B cell (primary cell): ENCODE data around the gene BARHL1. TPM values are rescaled to one million over a fixed set of nuclear protein-coding genes. Genes with fewer than 3 reads are reported as not detected.

ENCODE experiments used
- ATAC-seq: fragments of 200-7000 bp; cut with Tn5 transposase; one replicate; pipeline ENCODE4 v1.10.0; 2021; ENCODE audit warnings: low read depth, mild to moderate bottlenecking, moderate number of reproducible peaks, moderate library complexity
- CTCF ChIA-PET: fragments of 350-600 bp; sonication (Branson Sonifier 250); formaldehyde crosslinking; loops from one replicate; lab custom pipeline; 2021; ENCODE audit warnings: antibody characterized with exemption, inconsistent platforms; lab: Charles Lee
- POLR2A ChIA-PET: fragments of 350-600 bp; sonication (Branson Sonifier 250); formaldehyde crosslinking; loops from one replicate; lab custom pipeline; 2021; ENCODE audit warnings: antibody characterized with exemption; lab: Charles Lee
- DNase-seq: peaks from one replicate; pipeline ENCODE4 v3.0.0; 2013
- H2AFZ ChIP-seq: 2 replicates; pipeline ENCODE4 v1.6.1; 2012; ENCODE audit warnings: mild to moderate bottlenecking, low read depth, low read length; ENCODE audit not compliant: insufficient read depth, poor library complexity, severe bottlenecking
- H3K27ac ChIP-seq, 2 donors: 1 replicate in 1 of 2; 2 replicates in 1 of 2; pipeline ENCODE4 v1.5.1; 2012 to 2013; ENCODE audit warnings: low read length in 2 of 2, mild to moderate bottlenecking in 2 of 2, moderate library complexity in 1 of 2
- H3K27me3 ChIP-seq, 4 experiments: fragments of 200-600 bp in 1 of 4; sonication (generic) in 1 of 4; replicated peaks in 1 of 4; 1 replicate in 2 of 4; 2 replicates in 2 of 4; pipeline versions ENCODE4 v1.6.1 to v1.7.0; 2013 to 2016; ENCODE audit warnings: low read length in 3 of 4, mild to moderate bottlenecking in 2 of 4, mixed read lengths in 1 of 4, moderate library complexity in 1 of 4; ENCODE audit not compliant: insufficient read depth in 4 of 4, control insufficient read depth in 3 of 4; ENCODE audit errors: control extremely low read depth in 1 of 4
- H3K36me3 ChIP-seq, 2 experiments: replicated peaks in 1 of 2; 1 replicate in 1 of 2; 2 replicates in 1 of 2; pipeline versions ENCODE4 v1.6.1 to v1.7.1; 2013; ENCODE audit warnings: low read length in 1 of 2; ENCODE audit not compliant: insufficient read depth in 2 of 2, control insufficient read depth in 1 of 2; ENCODE audit errors: control extremely low read depth in 1 of 2, extremely low read depth in 1 of 2
- H3K4me1 ChIP-seq, 2 donors: fragments of 200-600 bp in 1 of 2; sonication (generic) in 1 of 2; 1 replicate in 1 of 2; 2 replicates in 1 of 2; pipeline versions ENCODE4 v1.5.1 to v1.6.1; 2013 to 2017; ENCODE audit warnings: low read length in 2 of 2; ENCODE audit not compliant: control insufficient read depth in 2 of 2, insufficient read depth in 2 of 2
- H3K4me2 ChIP-seq: replicated peaks from 2 replicates; pipeline ENCODE3; 2012; ENCODE audit warnings: mild to moderate bottlenecking, low read depth, low read length; ENCODE audit not compliant: poor library complexity, severe bottlenecking
- H3K4me3 ChIP-seq, 5 experiments: fragments of 200-600 bp in 1 of 5; sonication (generic) in 1 of 5; 1 replicate in 3 of 5; 2 replicates in 2 of 5; pipeline versions ENCODE4 v1.5.1 to v1.7.0; 2011 to 2016; ENCODE audit warnings: low read length in 4 of 5, mild to moderate bottlenecking in 4 of 5, low read depth in 2 of 5, control low read depth in 1 of 5, moderate library complexity in 1 of 5; ENCODE audit not compliant: insufficient read depth in 1 of 5; ENCODE audit errors: control extremely low read depth in 1 of 5, extremely low read depth in 1 of 5
- H3K79me2 ChIP-seq: fragments of 200-600 bp; sonication (generic); one replicate; pipeline ENCODE4 v1.6.0; 2016; ENCODE audit warnings: low read length; ENCODE audit not compliant: control insufficient read depth, insufficient read depth
- H3K9ac ChIP-seq: fragments of 200-600 bp; sonication (generic); 2 replicates; pipeline ENCODE4 v1.6.1; 2017; ENCODE audit warnings: mild to moderate bottlenecking, low read length, moderate library complexity
- H3K9me3 ChIP-seq, 3 donors: one replicate each; pipeline versions ENCODE4 v1.6.1 to v1.7.1; 2013; ENCODE audit warnings: low read length in 2 of 3; ENCODE audit not compliant: control insufficient read depth in 2 of 3, insufficient read depth in 1 of 3; ENCODE audit errors: control extremely low read depth in 1 of 3
- H4K20me1 ChIP-seq: 2 replicates; pipeline ENCODE4 v1.6.0; 2012; ENCODE audit warnings: mild to moderate bottlenecking, low read length; ENCODE audit not compliant: insufficient read depth, control insufficient read depth, poor library complexity, severe bottlenecking
- H3K27ac Mint-ChIP-seq: one replicate; pipeline ENCODE4 v1.8.0; 2021; ENCODE audit warnings: mixed read lengths
- H3K27me3 Mint-ChIP-seq: one replicate; pipeline ENCODE4 v1.8.0; 2021; ENCODE audit warnings: mixed read lengths
- H3K4me1 Mint-ChIP-seq: one replicate; pipeline ENCODE4 v1.8.0; 2021; ENCODE audit warnings: mixed read lengths
- H3K4me3 Mint-ChIP-seq: one replicate; pipeline ENCODE4 v1.8.0; 2021; ENCODE audit warnings: mixed read lengths
- H3K9me3 Mint-ChIP-seq: one replicate; pipeline ENCODE4 v1.8.0; 2022; ENCODE audit warnings: mixed read lengths; ENCODE audit not compliant: insufficient read depth
- EZH2 ChIP-seq: IDR thresholded peaks from 2 replicates; pipeline ENCODE4 v1.6.1; 2012; ENCODE audit warnings: borderline replicate concordance, low read depth, mild to moderate bottlenecking, moderate library complexity, low read length; ENCODE audit not compliant: insufficient read depth, poor library complexity, severe bottlenecking
- WGBS: methylation state at CpG from one replicate; pipeline ENCODE4 v1.1.5; 2013; ENCODE audit warnings: missing lambda C conversion rate; ENCODE audit not compliant: insufficient coverage; 5-methylcytosine and 5-hydroxymethylcytosine counted together
- intact Hi-C: fragments of 100-400 bp; cut with micrococcal nuclease; formaldehyde crosslinking; loops from one replicate; pipeline ENCODE4 v1.10.0; 2022
- polyA plus RNA-seq: library from polyadenylated mRNA; depleted of rRNA; stranded (reverse); fragments of >200 nt; gene quantifications from 2 replicates; pipeline ENCODE4 v1.2.3, GENCODE V29; 2012
- total RNA-seq, 2 donors: library from RNA; stranded (reverse); fragments of 120-200 nt in 1 of 2; gene quantifications; 1 replicate in 1 of 2; 2 replicates in 1 of 2; pipeline versions ENCODE4 v1.2.3 to v1.2.4, GENCODE V29; 2013 to 2022
- TF ChIP-seq, protein P1 (sequence below): fragments of 200-600 bp; IDR thresholded peaks from one replicate; pipeline ENCODE4 v1.8.0; 2022; ENCODE audit warnings: antibody characterized with exemption, mild to moderate bottlenecking

BARHL1 gene
- total and polyA plus RNA-seq, 2 donors (not counting 1 experiment from before 2014, with no cell fraction given), result not detected

DNA sequence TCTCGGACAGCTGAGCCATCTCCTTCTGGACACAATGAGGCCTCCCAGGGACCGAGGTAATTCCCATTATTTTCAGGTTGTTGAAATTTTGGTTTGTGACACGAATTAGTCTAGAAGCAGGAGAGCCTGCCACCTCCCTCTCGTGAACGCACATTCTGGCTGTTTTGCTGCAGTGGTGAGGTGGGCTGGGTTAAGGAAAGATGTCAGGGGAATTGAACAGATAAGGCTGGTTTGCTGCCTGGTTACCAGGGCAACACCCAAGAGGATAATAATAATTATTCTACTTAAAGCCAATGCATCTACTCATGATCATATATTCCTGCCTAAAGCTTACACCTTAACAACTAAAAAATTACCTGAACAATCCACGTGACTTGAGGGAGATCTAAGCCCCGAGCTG lies 49.3 kb downstream of the BARHL1 start:
- DNase-seq, result no peak
- Mint-ChIP-seq H3K4me3 (no peak overlapping the region), H3K27ac (no peak overlapping the region), H3K4me1 (no peaks in the 10 kb centered on the region), H3K27me3 (no peaks in the 10 kb centered on the region), H3K9me3 (no peaks in the 10 kb centered on the region)
- ChIA-PET POLR2A (no interaction called here), CTCF (no interaction called here)
- no peak overlapping the region for H3K27ac ChIP-seq
- TF ChIP-seq, protein P1, sequence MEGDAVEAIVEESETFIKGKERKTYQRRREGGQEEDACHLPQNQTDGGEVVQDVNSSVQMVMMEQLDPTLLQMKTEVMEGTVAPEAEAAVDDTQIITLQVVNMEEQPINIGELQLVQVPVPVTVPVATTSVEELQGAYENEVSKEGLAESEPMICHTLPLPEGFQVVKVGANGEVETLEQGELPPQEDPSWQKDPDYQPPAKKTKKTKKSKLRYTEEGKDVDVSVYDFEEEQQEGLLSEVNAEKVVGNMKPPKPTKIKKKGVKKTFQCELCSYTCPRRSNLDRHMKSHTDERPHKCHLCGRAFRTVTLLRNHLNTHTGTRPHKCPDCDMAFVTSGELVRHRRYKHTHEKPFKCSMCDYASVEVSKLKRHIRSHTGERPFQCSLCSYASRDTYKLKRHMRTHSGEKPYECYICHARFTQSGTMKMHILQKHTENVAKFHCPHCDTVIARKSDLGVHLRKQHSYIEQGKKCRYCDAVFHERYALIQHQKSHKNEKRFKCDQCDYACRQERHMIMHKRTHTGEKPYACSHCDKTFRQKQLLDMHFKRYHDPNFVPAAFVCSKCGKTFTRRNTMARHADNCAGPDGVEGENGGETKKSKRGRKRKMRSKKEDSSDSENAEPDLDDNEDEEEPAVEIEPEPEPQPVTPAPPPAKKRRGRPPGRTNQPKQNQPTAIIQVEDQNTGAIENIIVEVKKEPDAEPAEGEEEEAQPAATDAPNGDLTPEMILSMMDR, result no peak
- no peak for TF ChIP-seq EZH2
- no peaks in the 10 kb centered on the region for H3K4me1 ChIP-seq
- no peak overlapping the region for H3K4me3 ChIP-seq
- no peaks in the 10 kb centered on the region for H4K20me1 ChIP-seq
- WGBS, result 100% methylated on average over 4 of the region's 7 CpGs
- intact Hi-C loops, result no loop called here
- H3K4me2 ChIP-seq, result no peak overlapping the region
- ATAC-seq, result no peak
- peaks cover 11 to 48% of the 10 kb centered on the region in 2 experiments for H3K36me3 ChIP-seq
- H2AFZ ChIP-seq, result no peak overlapping the region
- no peak overlapping the region for H3K9ac ChIP-seq
- no peaks in the 10 kb centered on the region for H3K27me3 ChIP-seq
- no peaks in the 10 kb centered on the region for H3K79me2 ChIP-seq
- no peaks in the 10 kb centered on the region for H3K9me3 ChIP-seq

DNA sequence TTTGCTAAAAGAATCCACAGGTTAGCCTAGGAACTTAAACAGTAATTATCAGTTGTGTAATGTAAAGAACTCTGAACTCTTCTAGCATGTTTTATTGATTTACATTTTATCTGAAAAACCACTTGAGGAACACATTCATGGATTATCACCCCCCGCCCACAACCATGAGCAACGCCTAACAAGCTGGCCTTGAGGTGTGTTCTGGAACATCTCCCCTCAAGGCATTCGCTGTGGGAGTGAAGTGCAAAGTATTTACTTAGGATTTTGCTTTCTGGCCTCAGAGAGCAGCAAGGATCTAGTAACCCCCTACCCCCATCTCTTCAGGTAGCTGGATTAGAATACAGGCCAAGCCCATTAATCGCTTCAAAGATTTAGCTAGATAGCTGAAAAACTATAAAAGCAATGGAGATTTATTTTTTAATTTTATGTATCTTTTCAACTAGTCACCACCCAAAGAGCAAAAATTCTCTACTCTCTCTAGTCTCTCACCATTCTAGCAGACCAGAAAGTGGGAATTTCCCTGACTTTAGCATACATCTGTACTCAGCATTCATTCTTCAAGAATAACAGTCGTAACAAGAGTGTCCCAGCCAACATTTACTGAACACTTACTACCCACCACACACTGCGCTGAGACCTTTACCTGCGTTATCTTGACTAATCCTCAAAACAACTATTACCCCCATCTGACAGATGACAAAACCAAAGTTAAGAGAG lies 50.2 kb downstream of the BARHL1 start:
- H3K4me3 Mint-ChIP-seq, result no peak overlapping the region
- H3K9ac ChIP-seq, result no peak overlapping the region
- no peak overlapping the region for H2AFZ ChIP-seq
- H3K36me3 ChIP-seq, result peaks cover 11 to 46% of the 10 kb centered on the region in 2 experiments
- no peaks in the 10 kb centered on the region for H4K20me1 ChIP-seq
- H3K27me3 ChIP-seq, result no peaks in the 10 kb centered on the region
- no peaks in the 10 kb centered on the region for H3K4me1 Mint-ChIP-seq
- H3K9me3 Mint-ChIP-seq, result no peaks in the 10 kb centered on the region
- no peak for DNase-seq
- intact Hi-C loops, result no loop called here
- no peak for ATAC-seq
- no peak for TF ChIP-seq EZH2
- TF ChIP-seq, protein P1, result no peak
- H3K4me3 ChIP-seq, result no peak overlapping the region
- ChIA-PET CTCF (no interaction called here), POLR2A (no interaction called here)
- H3K4me2 ChIP-seq, result no peak overlapping the region
- no peaks in the 10 kb centered on the region for H3K4me1 ChIP-seq
- H3K27ac Mint-ChIP-seq, result no peak overlapping the region
- no peaks in the 10 kb centered on the region for H3K79me2 ChIP-seq
- H3K27ac ChIP-seq, result no peak overlapping the region
- no peaks in the 10 kb centered on the region for H3K27me3 Mint-ChIP-seq
- no peaks in the 10 kb centered on the region for H3K9me3 ChIP-seq
- 95% methylated on average over 3 of the region's 7 CpGs for WGBS
